ENCODE data around the gene MRPS27.

MRPS27 gene

DNA sequence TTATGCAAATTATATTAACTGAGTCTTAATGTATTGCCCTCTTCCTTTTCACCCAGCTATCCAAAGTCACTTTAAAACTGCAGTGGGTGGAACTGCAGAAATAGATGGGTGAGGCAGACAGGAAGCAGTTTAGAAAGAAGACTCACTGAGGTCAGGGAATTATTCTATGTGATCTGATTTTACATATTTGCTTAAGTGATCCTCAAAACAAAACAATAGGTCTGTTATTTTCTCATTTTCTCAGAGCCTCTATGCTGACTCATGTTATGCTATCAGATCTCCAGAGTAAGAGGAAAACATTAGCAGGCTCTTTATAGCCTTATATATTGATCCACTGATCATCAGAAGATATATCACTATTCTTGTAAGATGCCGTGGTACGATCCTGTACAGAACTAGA is 63.5 kb downstream of the MRPS27 start:
- peak; percentile 13 to 43 for ATAC-seq

DNA sequence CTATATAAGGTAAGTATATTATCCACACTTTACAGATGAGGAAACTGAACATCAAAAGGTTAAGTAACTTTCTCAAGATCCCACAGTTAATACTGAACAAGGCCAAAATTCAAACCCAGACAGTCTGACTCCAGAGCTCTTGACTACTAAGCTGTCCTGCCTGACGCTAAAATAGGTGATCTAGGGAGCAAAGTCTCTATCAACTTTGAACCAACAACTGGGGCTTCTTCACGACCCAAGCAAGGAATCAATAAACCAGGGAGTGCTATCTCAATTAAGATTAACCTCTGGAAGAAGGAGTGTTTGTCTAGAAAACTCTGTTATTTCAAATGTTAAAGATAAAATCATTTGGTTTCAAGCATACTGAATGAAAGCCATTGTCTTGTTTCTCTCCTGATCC is 64.4 kb downstream of the MRPS27 start:
- no peak for ATAC-seq

DNA sequence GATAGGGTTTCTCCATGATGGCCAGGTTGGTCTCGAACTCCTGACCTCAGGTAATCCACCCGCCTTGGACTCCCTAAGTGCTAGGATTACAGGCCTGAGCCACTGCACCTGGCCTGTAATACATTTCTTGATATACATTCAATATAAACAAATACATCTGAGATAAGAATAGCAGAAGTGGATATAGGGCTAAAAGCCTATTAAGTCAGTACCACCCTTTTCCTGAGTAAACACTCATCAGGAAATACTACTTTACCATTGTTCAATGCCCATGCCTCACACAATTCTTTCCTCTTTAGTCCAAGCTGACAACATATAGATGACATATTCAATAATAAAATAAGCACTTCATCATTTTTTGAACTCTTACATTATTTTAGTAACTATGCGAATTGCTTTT is 64.8 kb downstream of the MRPS27 start:
- ATAC-seq, result no peak

DNA sequence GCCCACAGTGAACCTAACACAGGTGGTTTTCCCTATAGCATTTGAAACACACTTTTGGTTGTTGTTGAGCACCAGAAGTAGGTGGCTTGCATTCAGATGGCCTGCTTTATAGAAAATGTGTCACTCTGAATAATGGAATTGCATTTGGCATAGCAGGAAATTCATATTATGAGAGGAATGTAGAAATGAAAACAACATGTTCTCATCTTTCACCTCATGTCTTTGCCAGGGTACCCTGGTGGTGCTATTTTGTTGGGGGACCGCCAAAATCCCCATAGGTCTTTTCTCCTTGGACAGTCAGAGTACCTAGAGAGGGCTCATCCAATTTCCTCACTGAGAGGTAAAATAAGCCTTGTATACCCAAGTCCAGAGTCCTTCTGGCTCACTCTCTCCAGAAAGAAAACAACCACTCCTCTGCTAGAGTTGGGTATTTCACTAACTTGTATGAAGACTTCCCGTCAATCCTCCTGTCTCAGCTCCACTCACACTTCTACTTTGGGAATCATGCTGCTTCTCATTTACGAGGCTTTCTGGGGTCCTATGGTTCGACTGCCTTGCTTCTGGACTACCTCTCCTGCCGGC is 67.4 kb downstream of the MRPS27 start:
- ATAC-seq, result no peak

DNA sequence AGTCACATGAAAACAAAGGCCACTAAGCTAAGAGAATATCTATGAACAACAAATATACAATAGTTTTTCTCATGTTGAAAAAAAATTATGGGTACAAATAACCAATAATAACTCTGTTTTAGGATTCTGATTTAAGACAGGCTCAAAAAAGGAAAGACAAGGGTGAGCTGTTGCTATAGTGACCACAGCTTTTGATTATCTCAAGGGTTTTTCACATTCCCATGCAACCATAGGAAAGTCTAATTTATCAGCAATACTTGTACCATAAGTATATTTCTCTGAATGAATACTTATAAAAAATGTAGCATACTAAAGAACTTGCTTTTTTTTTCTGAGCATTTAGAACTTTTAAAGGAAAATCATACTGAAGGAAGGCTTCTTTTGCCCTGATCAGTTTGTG is 68.0 kb downstream of the MRPS27 start:
- no peak for ATAC-seq

DNA sequence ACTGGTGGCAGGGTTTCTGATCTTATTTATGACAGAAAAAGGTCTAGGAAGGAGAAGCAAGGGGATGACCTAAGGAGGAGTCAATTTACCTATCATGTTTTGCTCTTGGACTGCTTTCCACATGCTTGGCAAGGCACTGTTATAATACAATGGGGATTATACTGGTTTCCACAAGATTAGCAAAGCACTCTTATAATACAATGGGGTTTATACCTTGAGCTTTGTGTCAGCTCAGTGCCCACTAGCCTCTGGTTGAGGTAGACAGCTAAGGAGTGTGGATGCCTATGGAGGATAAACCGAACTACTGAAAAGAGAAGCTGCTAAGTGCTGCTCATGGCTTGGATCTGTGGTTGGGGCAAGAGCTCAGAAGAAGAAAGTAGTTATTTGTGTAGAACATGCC is 68.7 kb downstream of the MRPS27 start:
- ATAC-seq, result no peak

DNA sequence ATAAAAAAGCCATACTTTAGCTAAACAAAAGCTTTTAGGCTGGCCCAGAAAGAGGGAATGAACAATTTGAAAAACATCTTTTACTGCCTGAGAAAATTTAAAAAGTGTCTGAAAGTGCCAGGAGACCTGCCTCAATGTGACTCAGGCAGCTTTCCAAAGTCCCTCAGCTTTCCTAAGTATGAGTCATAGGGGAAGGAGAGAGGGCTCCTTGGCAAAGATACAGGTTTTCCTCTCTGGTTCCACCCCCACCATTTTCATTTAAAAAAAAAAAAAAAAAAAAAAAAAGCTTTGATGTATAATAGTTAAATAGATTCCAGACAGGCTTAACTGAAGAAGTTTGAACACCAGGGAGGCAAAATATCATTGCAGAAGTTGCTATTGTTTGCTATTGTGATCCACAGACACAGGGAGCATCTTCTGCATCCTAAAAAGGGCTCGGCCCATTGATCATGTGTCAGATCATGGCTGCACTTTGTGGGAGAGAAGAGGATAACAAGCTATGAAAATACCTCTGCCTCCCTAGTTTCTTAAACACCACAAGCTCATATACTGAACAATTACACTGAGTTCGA is 71.5 kb downstream of the MRPS27 start:
- no peak for ATAC-seq

DNA sequence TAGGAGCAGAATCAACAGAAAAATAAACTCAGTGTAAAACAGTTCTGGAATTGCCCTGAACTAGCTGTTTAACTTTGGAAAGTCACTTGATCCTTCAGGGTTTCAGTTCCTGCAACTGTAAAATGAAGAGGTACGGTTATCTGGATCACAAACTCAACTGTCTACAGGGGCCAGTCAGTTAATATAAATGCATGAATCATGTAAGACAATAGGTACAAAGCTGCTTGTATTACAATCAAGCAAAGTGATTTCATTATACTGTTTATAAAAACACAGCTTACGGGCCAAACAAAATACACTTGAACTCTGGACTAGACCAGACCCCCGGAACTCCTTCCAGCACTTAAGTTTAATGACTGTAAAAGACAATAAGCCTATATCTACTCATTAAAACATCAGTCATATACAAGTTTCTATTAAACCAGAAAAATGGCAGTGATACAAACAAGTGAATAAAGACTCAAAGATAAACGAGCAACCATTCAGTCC is 73.0 kb downstream of the MRPS27 start:
- ATAC-seq, result no peak

DNA sequence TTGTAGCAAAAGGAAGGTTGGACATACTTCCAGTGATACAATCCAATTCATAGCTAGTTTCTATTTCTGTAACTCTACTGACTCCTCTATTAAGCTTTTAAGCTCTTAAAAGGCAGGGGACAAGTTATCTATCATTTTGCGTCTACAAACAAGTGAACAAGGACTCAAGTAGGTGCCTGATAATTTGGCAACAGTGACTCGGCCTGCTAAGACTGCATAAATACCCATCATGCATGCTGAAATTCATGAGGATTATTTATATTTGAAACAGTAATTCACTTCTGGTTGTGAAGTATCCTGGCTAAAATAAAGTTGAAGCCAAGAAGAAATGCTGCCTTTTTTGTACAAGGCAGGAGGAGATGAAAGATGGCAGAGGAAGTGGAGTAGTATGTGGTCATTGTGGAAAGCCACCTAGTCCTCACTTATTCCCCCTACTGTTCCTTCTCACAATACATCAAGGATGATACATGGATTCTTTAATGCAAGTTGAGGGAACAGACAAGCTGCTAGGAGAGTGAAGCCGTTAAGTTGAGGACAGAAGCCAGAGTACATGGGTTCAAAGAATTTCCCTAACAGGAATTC is 74.0 kb downstream of the MRPS27 start:
- peak in 1 of 2 donors; percentile 51 for ATAC-seq

DNA sequence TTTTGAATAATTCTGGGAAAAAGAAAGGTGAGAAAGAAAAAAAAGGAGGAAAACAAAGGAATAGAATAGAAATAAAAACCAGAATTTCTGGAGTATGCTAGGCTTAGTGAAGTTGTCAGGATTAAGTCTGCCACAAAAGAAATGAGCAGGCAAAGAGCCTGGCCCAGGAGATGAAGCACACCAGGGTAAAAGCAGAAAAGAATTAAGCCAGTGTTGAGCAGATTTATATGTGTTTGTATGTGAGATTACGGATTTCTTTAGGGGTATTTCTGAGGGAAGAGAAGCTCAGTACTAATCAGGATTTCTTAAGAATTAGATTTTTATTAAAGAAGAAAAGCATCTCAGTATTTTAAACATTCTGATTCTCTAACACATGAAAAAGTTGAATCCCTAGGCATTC is 74.5 kb downstream of the MRPS27 start:
- ATAC-seq, result no peak

DNA sequence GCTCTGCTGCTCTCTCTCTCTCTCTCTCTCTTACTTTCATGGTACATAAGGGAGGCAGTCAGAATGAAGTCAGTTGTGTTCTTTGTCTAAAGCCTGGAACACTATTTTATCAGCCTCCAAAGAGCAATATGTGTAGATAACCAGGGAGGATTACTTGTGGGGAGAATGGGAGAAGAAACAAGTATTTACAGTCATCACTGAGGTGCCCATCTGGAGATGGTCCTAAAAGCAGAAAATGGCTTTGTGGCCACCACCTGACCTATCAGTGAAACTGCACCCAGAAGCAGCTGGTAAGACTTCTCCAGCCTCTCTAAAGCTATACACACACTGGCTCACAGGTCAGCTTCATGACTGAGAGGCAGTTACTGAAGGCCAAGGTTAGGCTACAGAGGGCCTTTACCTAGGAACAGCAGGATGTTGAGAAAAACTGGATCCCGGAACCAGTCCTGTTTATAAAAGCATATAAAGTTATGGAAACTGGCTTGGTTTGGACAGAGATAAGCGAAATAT is 75.1 kb downstream of the MRPS27 start:
- ATAC-seq, result no peak

DNA sequence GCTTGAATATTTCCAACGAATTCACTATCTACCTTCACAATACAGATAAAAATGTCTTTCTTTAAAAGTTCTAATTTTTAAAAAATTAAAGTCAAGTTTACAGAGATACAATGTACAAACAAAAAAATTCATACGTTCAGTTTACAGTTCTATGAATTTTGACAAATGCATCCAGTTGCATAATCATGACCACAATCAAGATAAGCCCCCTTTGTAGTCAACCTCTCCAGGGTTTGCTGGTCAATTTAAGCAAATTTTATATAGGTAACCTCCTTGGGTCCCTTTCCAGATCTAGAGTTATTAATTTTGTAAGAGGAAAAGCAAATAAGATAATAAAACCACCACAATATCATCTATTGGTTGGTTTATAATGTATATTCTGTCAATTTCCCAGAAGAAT is 76.3 kb downstream of the MRPS27 start:
- no peak for ATAC-seq

DNA sequence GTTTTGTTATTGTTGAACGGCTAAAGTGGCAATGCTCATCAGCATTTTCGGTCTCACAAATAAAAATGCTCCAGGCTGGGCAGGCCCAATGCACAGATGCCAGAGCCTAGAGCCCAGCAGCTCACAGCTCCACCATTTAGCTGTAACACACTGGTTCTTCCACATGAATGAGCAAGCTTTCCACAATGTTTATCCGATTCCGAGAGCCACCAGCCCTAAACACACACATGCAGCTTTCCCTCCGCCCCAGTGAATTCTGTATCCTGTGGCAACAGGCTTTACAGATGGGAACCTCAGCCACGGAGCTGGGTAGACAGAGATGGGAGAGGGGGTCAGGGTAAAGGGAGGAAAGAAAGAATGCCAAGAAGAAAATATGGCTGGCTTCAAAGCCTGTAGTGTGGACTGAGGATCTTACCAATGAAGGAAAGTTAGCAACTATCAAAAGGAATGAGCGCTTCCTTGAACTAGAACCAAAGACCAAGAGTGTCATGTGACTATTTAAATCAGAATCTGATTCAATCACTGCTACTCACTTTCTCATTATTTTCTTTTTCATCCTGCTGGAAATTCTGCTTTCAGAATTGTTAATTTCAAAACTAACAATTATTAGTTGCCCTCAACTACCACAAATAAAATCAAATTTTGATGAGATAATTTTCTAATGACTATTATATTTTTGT is 77.1 kb downstream of the MRPS27 start:
- ATAC-seq, result no peak

DNA sequence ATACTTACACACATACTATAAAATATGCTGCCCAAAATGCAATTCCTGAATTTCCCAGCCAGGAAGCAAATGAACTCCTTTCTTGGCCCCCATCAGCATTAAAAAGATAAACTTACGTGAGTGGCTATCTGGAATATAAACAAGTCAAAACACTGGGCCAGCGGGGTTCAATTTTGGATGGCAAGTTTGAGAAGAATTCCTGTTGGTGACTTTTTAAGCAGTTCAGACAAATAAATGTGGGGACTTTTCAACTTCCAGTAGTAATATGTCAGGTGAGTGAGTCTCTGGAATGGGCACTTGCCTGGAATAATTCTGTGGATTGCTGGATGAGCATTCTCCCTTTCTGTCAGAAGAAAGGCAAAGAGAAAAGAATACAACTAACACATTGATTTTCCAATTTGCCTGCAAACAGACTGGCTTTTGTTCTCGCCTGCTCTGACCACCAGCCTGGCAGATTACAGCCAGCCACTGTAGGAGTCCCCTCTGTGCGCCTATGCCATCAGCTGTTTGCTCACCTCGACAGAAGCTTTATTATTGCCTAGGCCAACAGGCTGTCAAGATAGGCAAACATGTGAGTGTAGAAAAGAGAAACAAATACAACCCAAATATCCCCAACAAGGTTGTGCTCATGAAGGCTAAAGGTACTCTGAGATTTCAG is 78.6 kb downstream of the MRPS27 start:
- no peak for ATAC-seq

DNA sequence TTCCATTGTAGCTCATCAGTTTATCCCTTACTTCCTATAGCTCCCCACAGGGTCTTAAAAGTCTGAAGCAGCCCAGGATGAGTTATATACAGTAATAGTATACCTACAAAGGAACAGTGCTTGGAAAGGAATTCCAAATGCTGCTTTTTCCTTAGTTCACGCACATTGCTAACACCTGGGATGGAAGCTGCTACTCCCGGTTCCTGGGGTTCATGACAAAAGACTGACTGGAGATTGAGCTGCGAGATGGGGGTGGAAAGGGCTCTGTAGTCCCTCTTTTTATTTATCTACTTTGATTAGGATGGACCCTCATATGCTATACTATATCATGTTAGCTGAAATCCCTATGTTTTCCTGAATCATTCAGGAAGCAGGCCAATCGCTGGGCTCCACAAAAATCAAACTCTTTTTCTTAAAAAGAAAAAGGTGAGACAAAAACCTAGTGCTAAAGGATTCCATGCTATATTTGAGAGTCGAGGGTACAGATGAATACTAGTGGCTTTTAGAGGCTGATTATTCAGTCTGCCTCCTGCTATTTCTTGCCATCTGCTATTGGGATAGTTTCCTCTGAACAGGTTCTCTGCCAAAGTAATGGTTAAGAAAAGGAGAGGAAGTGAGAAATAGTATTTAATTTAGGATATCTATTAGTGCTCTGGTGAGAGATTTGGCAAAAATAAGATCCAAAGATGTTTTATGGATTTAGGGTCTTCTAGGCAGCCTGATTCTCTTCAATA is 81.2 kb downstream of the MRPS27 start:
- no peak for ATAC-seq

DNA sequence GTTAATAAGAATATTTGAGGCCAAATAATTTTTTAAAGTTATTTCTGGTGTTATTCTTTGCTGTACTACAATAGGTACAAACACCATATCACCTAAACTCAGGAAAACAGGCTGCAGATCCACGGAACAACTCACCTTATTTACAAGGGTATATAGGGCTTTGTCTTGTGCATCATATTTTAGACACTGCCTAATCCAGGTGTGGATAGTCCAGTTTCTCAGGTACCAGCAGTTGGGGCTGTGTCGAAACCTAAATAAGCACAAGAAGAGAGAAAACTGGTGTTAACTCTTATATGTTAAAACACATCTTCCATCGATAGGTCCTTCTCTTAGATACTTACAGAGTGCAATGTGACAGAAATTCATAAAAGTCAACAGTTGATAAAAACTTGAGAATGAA is 82.2 kb downstream of the MRPS27 start:
- no peak for ATAC-seq

DNA sequence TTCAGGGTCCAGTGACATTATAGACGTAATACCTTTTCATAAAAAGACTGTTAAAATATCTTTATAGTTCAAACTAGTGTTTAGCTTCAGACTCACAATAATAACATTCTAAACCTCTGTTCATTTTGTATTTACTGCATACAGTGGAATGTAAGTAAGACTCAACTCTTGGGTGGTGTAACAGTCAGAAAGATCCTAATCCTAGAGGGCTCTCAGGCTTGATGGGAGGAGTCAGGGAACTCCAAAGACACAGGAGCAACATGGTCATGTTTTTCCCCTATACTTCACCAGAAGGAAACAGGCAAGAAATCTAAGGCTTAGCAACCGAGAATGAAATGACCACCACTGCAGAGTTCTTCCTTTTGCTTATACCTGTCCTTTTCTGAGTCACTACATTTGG is 82.6 kb downstream of the MRPS27 start:
- ATAC-seq, result no peak

DNA sequence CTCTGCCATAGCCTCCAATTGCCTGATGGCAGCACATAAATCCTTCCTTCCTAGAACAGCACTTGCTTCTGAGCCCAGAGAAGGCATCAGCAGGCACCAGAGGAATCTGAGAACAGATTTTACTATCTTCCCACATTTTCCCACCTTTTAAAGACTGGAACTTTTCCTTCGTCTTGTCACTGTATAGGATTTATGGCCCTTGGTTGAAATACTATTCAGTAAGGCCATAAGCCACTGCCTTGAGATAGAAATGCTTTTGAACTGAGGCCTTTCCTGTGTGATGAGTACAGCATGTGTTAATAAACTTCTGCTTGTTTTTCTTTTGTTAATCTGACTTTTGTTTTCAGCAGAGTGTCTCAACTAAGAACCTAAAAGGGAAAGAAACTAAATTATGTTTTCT is 84.3 kb downstream of the MRPS27 start:
- no peak for ATAC-seq

DNA sequence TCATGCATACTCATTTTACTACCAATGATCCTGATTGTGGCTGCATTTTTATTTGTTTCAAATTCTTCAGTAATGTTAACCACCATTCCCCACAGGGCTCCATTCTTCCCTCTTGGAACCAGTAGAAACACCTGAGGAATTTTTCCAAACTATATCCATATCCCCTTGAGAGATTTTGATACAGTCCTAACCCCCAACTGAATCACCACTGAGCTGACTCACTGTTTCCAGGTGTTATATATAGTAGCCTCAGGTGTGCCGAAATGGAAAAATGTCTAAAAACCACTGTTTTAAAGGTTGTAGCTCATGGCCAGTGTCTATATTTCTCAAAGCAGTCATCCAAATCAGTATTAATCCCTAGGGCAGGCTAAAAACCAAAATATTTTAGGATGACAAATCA is 85.2 kb downstream of the MRPS27 start:
- no peak for ATAC-seq

DNA sequence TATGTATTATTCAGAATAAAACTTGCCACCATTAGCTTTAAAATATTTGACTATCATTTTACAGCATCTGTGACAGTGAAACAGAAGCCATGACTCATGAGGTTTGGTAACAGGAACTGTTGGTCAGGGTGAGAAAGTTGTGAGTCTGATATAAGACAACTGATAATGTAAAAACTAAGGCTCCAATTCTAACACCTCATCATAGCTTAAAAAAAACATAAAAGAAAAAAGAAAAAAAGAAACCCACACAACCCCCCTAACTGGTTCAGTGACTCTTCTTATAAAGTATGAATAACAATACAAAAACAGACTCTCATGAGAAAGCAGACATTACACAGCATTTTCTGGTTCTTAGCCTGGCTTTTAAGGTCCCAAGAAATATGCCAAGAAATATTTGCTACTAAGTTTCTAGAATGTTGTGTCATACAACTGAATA is 85.8 kb downstream of the MRPS27 start:
- peak; percentile 94 to 95 for ATAC-seq

DNA sequence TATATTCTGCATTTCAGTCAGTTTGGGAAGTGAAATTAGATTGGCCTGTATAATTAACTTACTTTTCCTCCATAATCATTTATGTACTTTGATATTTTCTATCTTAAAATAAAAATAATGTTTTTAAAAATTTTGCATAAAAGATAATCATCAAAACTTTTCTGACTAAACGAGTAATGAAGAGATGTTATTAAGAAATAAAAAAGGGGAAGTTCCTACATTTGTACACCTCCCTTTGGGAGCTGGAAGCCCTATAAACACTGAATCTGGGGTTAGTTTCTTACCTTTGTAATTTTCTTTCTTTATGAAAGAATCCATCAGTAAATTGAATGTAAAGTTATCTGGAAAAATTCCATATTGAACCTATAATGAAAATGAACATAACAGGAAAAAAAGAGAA is 86.2 kb downstream of the MRPS27 start:
- no peak for ATAC-seq

DNA sequence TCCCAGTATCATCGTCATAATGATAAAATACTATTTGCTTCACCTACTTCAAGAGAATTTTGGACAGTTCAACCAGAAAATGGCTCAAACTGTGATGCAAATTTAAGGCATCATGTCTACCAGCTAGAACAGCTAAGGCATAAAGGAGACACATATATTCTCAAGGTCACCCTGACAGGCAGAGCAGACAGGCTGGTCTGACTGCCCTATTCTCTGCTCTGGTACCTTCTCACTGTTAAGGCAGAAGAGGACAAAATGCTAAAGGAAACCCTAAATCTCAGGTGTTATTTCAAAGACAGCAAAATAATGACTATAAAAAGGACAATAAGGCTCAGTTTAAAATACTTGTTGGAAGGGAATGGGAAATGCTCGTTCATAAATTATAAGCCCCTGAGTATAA is 87.2 kb downstream of the MRPS27 start:
- no peak for ATAC-seq
